ENCODE results near the gene SLU7.

Gene SLU7

GRCh38 chr5:160369990-160370712 lies 48.7 kb downstream of the SLU7 start, which contains the start of gene C1QTNF2:
Gene C1QTNF2, minus strand, starts transcription at chr5:160370626. Its CDS starts 15,615 bp downstream, at chr5:160355011.
- TF ChIP-seq CTCF (IDR thresholded peaks at IDR 0.05), result no peak
- Histone ChIP-seq H3K9me3 (no peaks in the 10 kb centered on the region), H3K4me3 (ENCODE audit: low read depth in 1 of 2, low read length in 1 of 2) (peak within 1 kb of the TSS; percentile 61 to 63), H3K27me3 (peaks cover 81% of the 10 kb centered on the region), H3K27ac (no peak within 1 kb of the TSS), H3K36me3 (no peaks in the 10 kb centered on the region), H3K4me1 (ENCODE audit: control insufficient read depth in 1 of 2, insufficient read depth in 1 of 2, low read depth in 1 of 2, low read length in 1 of 2) (peaks cover 10 to 13% of the 10 kb centered on the region in 2 experiments)

- no peak for TF ChIP-seq CTCF (IDR thresholded peaks at IDR 0.05)
- H3K27me3 ChIP-seq, result peaks cover 58% of the 10 kb centered on the region
- H3K4me1 ChIP-seq (ENCODE audit: control insufficient read depth in 1 of 2, insufficient read depth in 1 of 2, low read depth in 1 of 2, low read length in 1 of 2), result peaks cover 10 to 13% of the 10 kb centered on the region in 2 experiments
- H3K9me3 ChIP-seq, result no peaks in the 10 kb centered on the region
- no peak overlapping the region for H3K27ac ChIP-seq
- no peaks in the 10 kb centered on the region for H3K36me3 ChIP-seq
- no peak overlapping the region for H3K4me3 ChIP-seq (ENCODE audit: low read depth in 1 of 2, low read length in 1 of 2)
Observed at GRCh38 chr5:160367885-160368284, 51.0 kb downstream of the SLU7 start.

- no peak overlapping the region for H3K27ac ChIP-seq
- H3K9me3 ChIP-seq, result no peaks in the 10 kb centered on the region
- TF ChIP-seq CTCF (IDR thresholded peaks at IDR 0.05), result no peak
- H3K4me1 ChIP-seq (ENCODE audit: control insufficient read depth in 1 of 2, insufficient read depth in 1 of 2, low read depth in 1 of 2, low read length in 1 of 2), result peaks cover 10 to 13% of the 10 kb centered on the region in 2 experiments
- H3K36me3 ChIP-seq, result no peaks in the 10 kb centered on the region
- peaks cover 52% of the 10 kb centered on the region for H3K27me3 ChIP-seq
- no peak overlapping the region for H3K4me3 ChIP-seq (ENCODE audit: low read depth in 1 of 2, low read length in 1 of 2)
Observed at GRCh38 chr5:160367261-160367660, 51.6 kb downstream of the SLU7 start.

GRCh38 chr5:160366230-160366629 lies 52.7 kb downstream of the SLU7 start:
- Histone ChIP-seq H3K27ac (no peak overlapping the region), H3K36me3 (no peaks in the 10 kb centered on the region), H3K4me1 (ENCODE audit: control insufficient read depth in 1 of 2, insufficient read depth in 1 of 2, low read depth in 1 of 2, low read length in 1 of 2) (peaks cover 10 to 13% of the 10 kb centered on the region in 2 experiments), H3K4me3 (ENCODE audit: low read depth in 1 of 2, low read length in 1 of 2) (no peak overlapping the region), H3K27me3 (peaks cover 42% of the 10 kb centered on the region), H3K9me3 (no peaks in the 10 kb centered on the region)
- TF ChIP-seq CTCF (IDR thresholded peaks at IDR 0.05), result no peak

GRCh38 chr5:160363660-160364395 lies 55.1 kb downstream of the SLU7 start:
- H3K4me3 ChIP-seq (ENCODE audit: low read depth in 1 of 2, low read length in 1 of 2), result no peak overlapping the region
- no peaks in the 10 kb centered on the region for H3K4me1 ChIP-seq (ENCODE audit: control insufficient read depth in 1 of 2, insufficient read depth in 1 of 2, low read depth in 1 of 2, low read length in 1 of 2)
- H3K27me3 ChIP-seq, result peaks cover 25% of the 10 kb centered on the region
- H3K27ac ChIP-seq, result no peak overlapping the region
- H3K36me3 ChIP-seq, result no peaks in the 10 kb centered on the region
- no peaks in the 10 kb centered on the region for H3K9me3 ChIP-seq
- TF ChIP-seq CTCF (IDR thresholded peaks at IDR 0.05), result no peak

All from neutrophil (primary cell).